IMR-90 (cell line): ENCODE measurements around the gene MAEL. TPM values are rescaled to one million over a fixed set of nuclear protein-coding genes. Genes with fewer than 3 reads are reported as not detected.

Source experiments
- ATAC-seq: fragments of 200-7000 bp; cut with Tn5 transposase; 2 replicates; pipeline ENCODE4 v1.9.1; 2020; ENCODE audit warnings: low read depth, mild to moderate bottlenecking, moderate library complexity
- BruUV-seq: library from RNA; stranded (reverse); fragments of 400-500 nt; replicated peaks from 2 replicates; lab custom pipeline; 2021; lab: Mats Ljungman, UMichigan
- CTCF ChIA-PET: fragments of 300-600 bp; formaldehyde crosslinking; extraction: SDS; loops from one replicate; lab custom pipeline; 2021; ENCODE audit warnings: antibody characterized with exemption; lab: Yijun Ruan, JAX
- POLR2A ChIA-PET: fragments of 300-600 bp; sonication (Branson Sonifier 250); formaldehyde crosslinking; loops from one replicate; lab custom pipeline; 2022; ENCODE audit warnings: antibody characterized with exemption; ENCODE audit not compliant: unreplicated experiment; lab: Charles Lee
- DNase-seq: peaks from one replicate; pipeline ENCODE4 v3.0.0; 2013
- H2AFZ ChIP-seq: replicated peaks from 2 replicates; pipeline ENCODE3; 2013; ENCODE audit warnings: low read length, mild to moderate bottlenecking; ENCODE audit not compliant: poor library complexity
- H2AK5ac ChIP-seq: 2 replicates; pipeline ENCODE4 v1.6.1; 2013; ENCODE audit warnings: low read depth, low read length, inconsistent platforms
- H2AK9ac ChIP-seq: replicated peaks from 2 replicates; pipeline ENCODE3; 2013; ENCODE audit warnings: mild to moderate bottlenecking, low read depth, low read length, moderate library complexity; ENCODE audit not compliant: poor library complexity
- H2BK120ac ChIP-seq: 2 replicates; pipeline ENCODE4 v1.6.1; 2013; ENCODE audit warnings: low read depth, low read length, inconsistent platforms
- H2BK15ac ChIP-seq: 3 replicates; pipeline ENCODE4 v1.6.1; 2013; ENCODE audit warnings: low read depth, low read length, inconsistent platforms
- H2BK20ac ChIP-seq: 2 replicates; pipeline ENCODE4 v1.6.1; 2013; ENCODE audit warnings: low read depth, mild to moderate bottlenecking, inconsistent platforms, low read length, moderate library complexity
- H2BK5ac ChIP-seq: 2 replicates; pipeline ENCODE4 v1.6.1; 2013; ENCODE audit warnings: mild to moderate bottlenecking, low read depth, low read length, inconsistent platforms; ENCODE audit not compliant: poor library complexity, severe bottlenecking
- H3K14ac ChIP-seq: replicated peaks from 2 replicates; pipeline ENCODE4 v1.6.1; 2013; ENCODE audit warnings: low read depth, low read length, inconsistent platforms
- H3K18ac ChIP-seq: 2 replicates; pipeline ENCODE4 v1.6.1; 2013; ENCODE audit warnings: low read depth, low read length, control low read depth
- H3K23ac ChIP-seq: 2 replicates; pipeline ENCODE4 v1.6.1; 2013; ENCODE audit warnings: low read depth, low read length, inconsistent platforms
- H3K27ac ChIP-seq: 2 replicates; pipeline ENCODE4 v1.5.1; 2013; ENCODE audit warnings: mild to moderate bottlenecking, control low read depth, low read length; ENCODE audit not compliant: insufficient read depth
- H3K27me3 ChIP-seq: 2 replicates; pipeline ENCODE4 v1.6.1; 2013; ENCODE audit warnings: low read length; ENCODE audit not compliant: control insufficient read depth, insufficient read depth
- H3K36me3 ChIP-seq: 2 replicates; pipeline ENCODE4 v1.6.1; 2013; ENCODE audit warnings: low read length, mixed read lengths; ENCODE audit not compliant: control insufficient read depth, insufficient read depth
- H3K4ac ChIP-seq: 2 replicates; pipeline ENCODE4 v1.6.1; 2013; ENCODE audit warnings: low read depth, low read length, inconsistent platforms
- H3K4me1 ChIP-seq: 2 replicates; pipeline ENCODE4 v1.6.1; 2013; ENCODE audit warnings: low read length, mixed read lengths; ENCODE audit not compliant: control insufficient read depth, insufficient read depth
- H3K4me2 ChIP-seq: 2 replicates; pipeline ENCODE4 v1.6.1; 2013; ENCODE audit warnings: low read depth, mild to moderate bottlenecking, control low read depth, low read length, moderate library complexity
- H3K4me3 ChIP-seq: 2 replicates; pipeline ENCODE4 v1.5.1; 2013; ENCODE audit warnings: low read depth, mild to moderate bottlenecking, control low read depth, low read length, moderate library complexity; ENCODE audit not compliant: insufficient read depth
- H3K56ac ChIP-seq: 2 replicates; pipeline ENCODE4 v1.6.1; 2013; ENCODE audit warnings: low read length, inconsistent platforms; ENCODE audit not compliant: insufficient read depth; ENCODE audit errors: extremely low read depth
- H3K79me1 ChIP-seq, 2 experiments: 2 replicates each; pipeline ENCODE4 v1.6.1; 2013; ENCODE audit warnings: low read length in 2 of 2, inconsistent platforms in 1 of 2, low read depth in 1 of 2
- H3K9ac ChIP-seq: 2 replicates; pipeline ENCODE4 v1.6.1; 2013; ENCODE audit warnings: low read depth, low read length, control low read depth
- H3K9me1 ChIP-seq: 2 replicates; pipeline ENCODE4 v1.6.1; 2013; ENCODE audit warnings: low read length, inconsistent platforms; ENCODE audit not compliant: insufficient read depth
- H3K9me3 ChIP-seq: 2 replicates; pipeline ENCODE4 v1.6.1; 2013; ENCODE audit warnings: low read length; ENCODE audit not compliant: control insufficient read depth, insufficient read depth
- H4K20me1 ChIP-seq: 2 replicates; pipeline ENCODE4 v1.6.1; 2013; ENCODE audit warnings: low read length, inconsistent platforms; ENCODE audit not compliant: insufficient read depth
- H4K5ac ChIP-seq: 2 replicates; pipeline ENCODE4 v1.6.1; 2013; ENCODE audit warnings: mild to moderate bottlenecking, low read depth, low read length, control low read depth
- H4K8ac ChIP-seq, 2 experiments: 2 replicates each; pipeline ENCODE4 v1.6.1; 2013; ENCODE audit warnings: low read depth in 2 of 2, low read length in 2 of 2, control low read depth in 1 of 2, inconsistent platforms in 1 of 2
- H4K91ac ChIP-seq: 2 replicates; pipeline ENCODE4 v1.6.1; 2013; ENCODE audit warnings: low read depth, low read length, inconsistent platforms; ENCODE audit not compliant: insufficient read depth
- MXI1 ChIP-seq: IDR thresholded peaks from 2 replicates; pipeline ENCODE4 v1.6.1; 2012; ENCODE audit warnings: low read depth, mild to moderate bottlenecking, low read length, moderate library complexity, borderline replicate concordance
- WGBS, 2 experiments: methylation state at CpG; one replicate each; pipeline versions ENCODE4 v1.1.5 to v1.1.7; 2013; ENCODE audit warnings: missing lambda C conversion rate in 2 of 2; ENCODE audit not compliant: insufficient read length in 1 of 2; ENCODE audit errors: extremely low coverage in 2 of 2; 5-methylcytosine and 5-hydroxymethylcytosine counted together
- dilution Hi-C: fragments of 300-500 bp; cut with HindIII; formaldehyde crosslinking; loops from one replicate; pipeline ENCODE4 v1.14.3; 2018; ENCODE audit warnings: low sequenced_read_pairs; ENCODE audit not compliant: unreplicated experiment
- in situ Hi-C: fragments of 300-500 bp; cut with MboI; formaldehyde crosslinking; loops from 3 replicates; pipeline ENCODE4 v1.14.3; 2019; ENCODE audit warnings: low sequenced_read_pairs, inconsistent platforms, mixed read lengths
- intact Hi-C: fragments of 100-400 bp; cut with micrococcal nuclease; formaldehyde crosslinking; loops from 2 replicates; pipeline ENCODE4 v1.10.0; 2022
- polyA plus RNA-seq, 3 experiments: library from polyadenylated mRNA; depleted of rRNA; stranded (reverse); fragments of >200 nt; gene quantifications; 2 replicates each; pipeline ENCODE4 v1.2.3, GENCODE V29; 2012; ENCODE audit warnings: low replicate concordance in 1 of 3
- total RNA-seq: library from RNA; depleted of rRNA; stranded (reverse); fragments of >200 nt; gene quantifications from 2 replicates; pipeline ENCODE4 v1.2.3, GENCODE V29; 2012

The MAEL gene
- total and polyA plus RNA-seq, 2 of the 4 experiments (the other 2 are of a cell fraction): not detected

DNA sequence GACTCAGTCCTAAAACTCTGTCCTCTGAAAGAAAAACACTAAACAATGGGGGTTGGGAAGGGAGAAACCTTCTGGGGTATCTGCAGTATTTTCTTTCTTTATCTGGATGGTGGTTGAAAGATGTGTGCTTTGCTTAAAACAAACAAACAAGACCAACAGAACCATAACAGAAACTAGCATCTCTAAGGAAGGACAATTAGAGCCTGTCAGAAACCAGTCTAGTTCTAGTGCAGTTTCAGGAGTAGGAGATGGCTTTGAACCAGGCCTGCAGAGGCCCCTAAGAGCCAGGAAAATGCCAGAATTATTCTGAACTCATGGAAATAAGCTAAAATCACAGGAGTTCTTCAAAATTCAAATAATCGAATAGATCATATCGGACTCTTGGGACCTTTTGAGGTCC is 32.2 kb upstream of the MAEL start:
- Histone ChIP-seq H3K14ac (no peak overlapping the region), H2AFZ (no peak overlapping the region), H3K18ac (no peak overlapping the region), H3K79me1 (no peaks in the 10 kb centered on the region), H3K36me3 (no peaks in the 10 kb centered on the region), H4K20me1 (no peaks in the 10 kb centered on the region), H4K8ac (no peak overlapping the region), H3K27ac (no peak overlapping the region), H3K4ac (no peak overlapping the region), H2BK15ac (no peak overlapping the region), H3K23ac (no peak overlapping the region), H4K5ac (no peak overlapping the region), H3K9me3 (no peaks in the 10 kb centered on the region), H3K9me1 (no peaks in the 10 kb centered on the region), H3K27me3 (peaks cover 6% of the 10 kb centered on the region), H3K4me2 (no peak overlapping the region), H3K9ac (no peak overlapping the region), H2AK9ac (no peak overlapping the region), H3K4me1 (no peaks in the 10 kb centered on the region), H2BK5ac (no peak overlapping the region), H4K91ac (no peak overlapping the region), H3K56ac (no peak overlapping the region), H2BK20ac (no peak overlapping the region), H3K4me3 (no peak overlapping the region), H2BK120ac (no peak overlapping the region), H2AK5ac (no peak overlapping the region)
- intact Hi-C loops (loop anchor here (2.0 kb wide), 1 partner anchor 50 kb away; no protein-coding TSS in a partner anchor), dilution Hi-C loops (no loop called here), in situ Hi-C loops (no loop called here)
- CTCF ChIA-PET: no interaction called here
- BruUV-seq: no TSS peak
- no CpG with 5 or more reads among the region's 2 CpGs for WGBS, 2 experiments
- POLR2A ChIA-PET: no interaction called here
- ATAC-seq (no peak), DNase-seq (no peak)
- TF ChIP-seq MXI1: no peak
